Stomach (tissue), 4 donors: ENCODE results near the gene ZNHIT3.

Source experiments
- POLR2A ChIP-seq, 4 donors: fragments of 450-650 bp; IDR thresholded peaks; one replicate each; pipeline ENCODE4 v1.6.1; 2016; ENCODE audit warnings: antibody characterized with exemption in 4 of 4, control low read depth in 2 of 4, mild to moderate bottlenecking in 1 of 4, moderate library complexity in 1 of 4
- POLR2AphosphoS5 ChIP-seq, 3 donors: sonication (generic); formaldehyde crosslinking; IDR thresholded peaks; one replicate each; pipeline ENCODE4 v1.6.1; 2016; ENCODE audit warnings: antibody characterized with exemption in 3 of 3
- TF ChIP-seq, protein P1 (sequence below), 7 experiments: fragments of 450-650 bp in 4 of 7; fragments of 200-600 bp in 3 of 7; sonication (generic) in 3 of 7; IDR thresholded peaks; one replicate each; pipeline ENCODE4 v1.5.1; 2016 to 2019; ENCODE audit warnings: antibody characterized with exemption in 7 of 7, control low read depth in 2 of 7, mild to moderate bottlenecking in 1 of 7

DNA sequence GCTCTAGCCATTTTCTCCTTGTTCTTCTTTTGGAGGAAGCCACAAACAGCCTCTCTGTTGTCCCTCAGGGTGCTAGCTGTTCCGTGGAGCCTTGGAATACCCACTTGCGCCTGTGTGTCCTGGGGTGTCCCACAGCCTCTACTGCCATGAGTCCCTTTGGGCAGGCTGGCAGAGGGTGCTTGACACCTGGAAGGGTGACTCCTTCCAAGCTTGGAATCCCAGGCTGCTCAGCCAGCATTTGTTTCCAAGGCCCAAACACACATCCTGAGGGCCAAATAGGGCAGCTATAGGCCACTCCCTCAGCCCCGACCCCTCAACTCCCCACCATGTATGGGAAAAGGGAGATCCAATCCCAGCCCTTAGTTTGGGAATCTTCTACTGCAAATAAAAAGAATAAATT, 14.9 kb downstream of the ZNHIT3 start:
- no peak for TF ChIP-seq POLR2AphosphoS5 (IDR thresholded peaks at IDR 0.05)
- TF ChIP-seq, protein P1, sequence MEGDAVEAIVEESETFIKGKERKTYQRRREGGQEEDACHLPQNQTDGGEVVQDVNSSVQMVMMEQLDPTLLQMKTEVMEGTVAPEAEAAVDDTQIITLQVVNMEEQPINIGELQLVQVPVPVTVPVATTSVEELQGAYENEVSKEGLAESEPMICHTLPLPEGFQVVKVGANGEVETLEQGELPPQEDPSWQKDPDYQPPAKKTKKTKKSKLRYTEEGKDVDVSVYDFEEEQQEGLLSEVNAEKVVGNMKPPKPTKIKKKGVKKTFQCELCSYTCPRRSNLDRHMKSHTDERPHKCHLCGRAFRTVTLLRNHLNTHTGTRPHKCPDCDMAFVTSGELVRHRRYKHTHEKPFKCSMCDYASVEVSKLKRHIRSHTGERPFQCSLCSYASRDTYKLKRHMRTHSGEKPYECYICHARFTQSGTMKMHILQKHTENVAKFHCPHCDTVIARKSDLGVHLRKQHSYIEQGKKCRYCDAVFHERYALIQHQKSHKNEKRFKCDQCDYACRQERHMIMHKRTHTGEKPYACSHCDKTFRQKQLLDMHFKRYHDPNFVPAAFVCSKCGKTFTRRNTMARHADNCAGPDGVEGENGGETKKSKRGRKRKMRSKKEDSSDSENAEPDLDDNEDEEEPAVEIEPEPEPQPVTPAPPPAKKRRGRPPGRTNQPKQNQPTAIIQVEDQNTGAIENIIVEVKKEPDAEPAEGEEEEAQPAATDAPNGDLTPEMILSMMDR (IDR thresholded peaks at IDR 0.05): no peak
- no peak for TF ChIP-seq POLR2A (IDR thresholded peaks at IDR 0.05)
